ENCODE data around the gene KRTAP10-6.
"Not testable (repeated sequence)": the region's sequence is repeated elsewhere in the genome, so short reads cannot be mapped to it uniquely, and the experiment has no call there.

Gene KRTAP10-6, protein sequence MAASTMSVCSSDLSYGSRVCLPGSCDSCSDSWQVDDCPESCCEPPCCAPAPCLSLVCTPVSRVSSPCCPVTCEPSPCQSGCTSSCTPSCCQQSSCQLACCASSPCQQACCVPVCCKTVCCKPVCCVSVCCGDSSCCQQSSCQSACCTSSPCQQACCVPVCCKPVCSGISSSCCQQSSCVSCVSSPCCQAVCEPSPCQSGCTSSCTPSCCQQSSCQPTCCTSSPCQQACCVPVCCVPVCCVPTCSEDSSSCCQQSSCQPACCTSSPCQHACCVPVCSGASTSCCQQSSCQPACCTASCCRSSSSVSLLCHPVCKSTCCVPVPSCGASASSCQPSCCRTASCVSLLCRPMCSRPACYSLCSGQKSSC

DNA sequence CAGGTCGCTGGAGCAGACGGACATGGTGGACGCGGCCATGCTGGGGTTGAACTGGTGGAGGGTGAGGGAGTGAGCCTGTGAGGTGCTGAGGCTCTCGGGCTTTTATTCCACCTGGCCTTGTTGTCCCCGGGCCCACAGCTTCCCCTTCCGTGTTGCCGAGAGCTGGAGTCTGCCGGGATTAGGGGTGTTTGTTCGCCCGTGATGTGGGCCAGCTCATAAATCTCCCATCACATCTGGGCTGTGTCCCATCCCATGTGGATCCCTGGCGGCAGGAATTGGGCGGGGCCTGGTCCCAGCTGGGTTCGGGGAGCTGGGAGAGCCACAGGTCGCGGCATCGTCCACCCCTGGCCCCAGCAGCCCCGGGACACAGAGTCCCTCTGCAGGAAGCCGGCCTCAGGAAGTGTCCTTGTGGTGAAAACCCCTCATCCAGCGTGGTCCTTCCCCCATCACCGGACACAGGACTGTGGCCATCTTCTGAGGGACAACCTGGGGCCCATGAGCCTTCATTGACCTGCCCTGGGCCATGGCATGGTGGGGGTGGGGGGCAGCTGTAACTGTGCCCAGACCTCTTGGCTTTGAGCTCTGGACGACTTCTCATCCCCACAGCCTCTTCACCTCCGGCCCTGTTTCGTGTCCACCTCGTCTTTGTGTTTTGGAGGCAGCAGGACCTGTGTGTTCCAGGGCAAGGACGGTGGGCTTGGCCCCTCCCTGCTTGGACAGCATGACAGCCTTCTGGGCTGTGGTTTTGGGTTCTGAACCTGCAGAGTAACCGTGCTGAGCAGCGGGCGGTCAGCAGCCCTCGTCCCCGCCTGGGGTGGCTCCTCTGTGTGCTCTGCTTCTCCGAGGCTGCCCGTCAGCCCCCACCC is at the start of gene KRTAP10-6:
TSS of gene KRTAP10-6 (minus strand) at position 60 of the 866 bp plus-strand sequence. CDS start at position 39, 21 bp downstream.
- no peak for DNase-seq

DNA sequence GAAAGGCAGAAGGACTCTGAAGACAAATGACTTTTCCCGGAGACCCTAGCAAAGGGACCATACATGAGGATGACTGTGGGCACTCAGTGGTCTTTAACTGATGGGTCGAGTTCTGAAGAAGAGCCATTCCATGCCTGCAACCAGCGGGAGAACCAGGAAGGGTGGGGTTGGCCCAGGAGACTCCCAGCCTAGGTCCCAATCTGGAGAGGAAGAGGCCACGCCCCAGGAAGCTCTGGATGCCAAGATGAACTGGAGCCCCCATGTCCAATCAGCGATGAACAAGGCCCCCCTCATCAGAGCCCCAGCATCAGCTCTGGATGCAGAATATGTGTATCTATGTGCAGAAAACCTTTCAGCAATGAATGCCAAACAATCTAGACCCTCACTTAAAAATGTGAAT is 48.5 kb upstream of the KRTAP10-6 start:
- DNase-seq: no peak

DNA sequence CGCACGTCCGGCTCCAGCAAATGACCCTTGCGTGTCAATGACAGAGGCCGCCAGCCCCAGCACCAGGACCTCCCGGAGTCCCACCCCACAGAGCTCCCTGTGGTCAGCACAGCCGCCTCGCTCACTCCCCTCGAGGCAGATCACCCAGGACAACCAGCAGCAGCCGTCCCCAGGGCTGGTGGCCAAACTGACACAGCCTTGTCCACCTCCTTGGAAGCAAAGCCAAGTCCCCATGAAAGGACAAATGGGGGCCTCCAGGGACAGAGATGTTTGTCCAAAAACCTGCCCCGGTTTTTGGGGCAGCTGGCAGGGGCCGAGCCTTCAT is 47.0 kb upstream of the KRTAP10-6 start:
- DNase-seq: no peak

DNA sequence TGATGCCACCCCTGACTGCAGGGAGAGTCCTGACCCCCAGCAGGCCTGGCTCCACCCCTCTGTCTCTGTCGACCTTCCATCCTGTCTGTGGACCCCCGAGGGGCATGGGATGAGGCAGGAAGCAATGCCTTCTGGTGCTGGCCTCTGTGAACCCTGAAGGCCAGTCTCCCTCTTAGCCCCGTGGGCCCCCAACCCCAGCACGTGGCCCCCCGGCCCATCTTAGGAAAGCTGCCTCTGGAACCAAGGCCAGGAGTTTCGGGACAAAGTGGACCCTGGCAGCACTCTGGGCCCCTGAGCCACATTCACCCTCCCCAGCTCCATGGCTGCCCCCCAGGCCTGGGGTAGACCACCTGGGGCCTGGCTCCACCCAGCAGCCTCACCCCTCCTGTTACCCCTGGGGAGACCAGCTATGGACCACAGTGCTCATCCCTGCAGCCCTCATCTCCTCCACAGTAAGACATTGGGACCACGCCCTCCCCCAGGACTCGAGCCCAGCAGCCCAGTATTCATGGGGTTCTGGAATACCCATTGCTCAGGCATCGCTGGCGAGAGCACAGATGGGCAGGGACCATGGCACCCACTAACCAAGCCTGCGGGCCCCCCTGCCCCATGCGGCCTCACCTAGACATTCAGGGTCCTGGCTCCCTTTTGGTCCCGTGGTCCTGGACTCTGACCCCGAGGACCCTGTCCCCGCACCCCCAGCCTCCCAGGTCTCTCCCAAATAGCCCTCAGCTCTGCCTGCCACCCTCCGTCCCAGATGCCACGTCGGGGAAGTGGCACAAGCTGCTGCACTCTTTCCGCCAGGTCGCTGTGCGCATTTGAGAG is 46.4 kb upstream of the KRTAP10-6 start:
- DNase-seq: not testable (repeated sequence)

DNA sequence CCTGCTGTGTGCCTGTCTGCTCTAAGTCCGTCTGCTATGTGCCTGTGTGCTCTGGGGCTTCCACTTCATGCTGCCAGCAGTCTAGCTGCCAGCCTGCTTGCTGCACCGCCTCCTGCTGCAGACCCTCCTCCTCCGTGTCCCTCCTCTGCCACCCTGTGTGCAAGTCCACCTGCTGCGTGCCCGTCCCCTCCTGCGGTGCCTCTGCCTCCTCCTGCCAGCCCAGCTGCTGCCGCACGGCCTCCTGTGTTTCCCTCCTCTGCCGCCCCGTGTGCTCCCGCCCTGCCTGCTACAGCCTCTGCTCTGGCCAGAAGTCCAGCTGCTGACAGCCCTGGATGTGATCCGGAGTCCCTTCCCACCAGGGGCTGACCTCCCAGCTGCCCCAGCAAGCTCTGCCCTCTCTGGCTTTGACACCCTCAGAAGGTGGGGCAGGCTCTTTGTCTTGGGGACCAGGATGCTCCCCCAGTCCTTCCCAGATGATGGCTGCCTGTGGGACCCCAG is 45.6 kb upstream of the KRTAP10-6 start:
- DNase-seq: not testable (repeated sequence)

DNA sequence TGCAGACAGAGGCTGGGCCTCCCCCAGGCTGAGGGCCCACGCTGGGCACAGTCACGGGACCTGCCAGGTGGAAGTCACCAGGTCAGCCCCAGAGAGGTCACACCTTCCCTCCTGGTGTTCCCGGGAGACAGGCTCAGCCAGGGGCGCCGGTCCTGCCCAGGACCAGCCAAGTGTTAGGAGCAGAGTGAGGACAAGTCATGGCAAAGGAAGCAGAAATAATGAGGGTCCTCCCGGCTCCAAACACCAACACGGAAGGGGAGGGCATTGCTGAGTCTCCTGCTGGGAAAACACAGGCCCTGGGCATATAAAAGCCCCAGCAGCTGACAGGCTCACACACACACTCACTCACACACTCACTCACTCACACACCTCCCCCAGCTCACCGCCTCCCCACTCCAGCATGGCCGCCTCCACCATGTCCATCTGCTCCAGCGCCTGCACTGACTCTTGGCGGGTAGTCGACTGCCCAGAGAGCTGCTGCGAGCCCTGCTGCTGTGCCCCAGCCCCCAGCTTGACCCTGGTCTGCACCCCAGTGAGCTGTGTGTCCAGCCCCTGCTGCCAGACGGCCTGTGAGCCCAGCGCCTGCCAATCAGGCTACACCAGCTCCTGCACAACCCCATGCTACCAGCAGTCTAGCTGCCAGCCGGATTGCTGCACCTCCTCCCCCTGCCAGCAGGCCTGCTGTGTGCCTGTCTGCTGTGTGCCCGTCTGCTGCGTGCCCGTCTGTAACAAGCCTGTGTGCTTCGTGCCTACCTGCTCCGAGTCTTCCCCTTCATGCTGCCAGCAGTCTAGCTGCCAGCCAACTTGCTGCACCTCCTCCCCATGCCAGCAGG is 44.9 kb upstream of the KRTAP10-6 start, which contains the start of gene KRTAP10-10:
TSS of gene KRTAP10-10 (plus strand) at position 339 of the 833 bp plus-strand sequence. CDS start at position 401, 62 bp downstream.
- peak in 1 of 14 donors; percentile 62 for DNase-seq

DNA sequence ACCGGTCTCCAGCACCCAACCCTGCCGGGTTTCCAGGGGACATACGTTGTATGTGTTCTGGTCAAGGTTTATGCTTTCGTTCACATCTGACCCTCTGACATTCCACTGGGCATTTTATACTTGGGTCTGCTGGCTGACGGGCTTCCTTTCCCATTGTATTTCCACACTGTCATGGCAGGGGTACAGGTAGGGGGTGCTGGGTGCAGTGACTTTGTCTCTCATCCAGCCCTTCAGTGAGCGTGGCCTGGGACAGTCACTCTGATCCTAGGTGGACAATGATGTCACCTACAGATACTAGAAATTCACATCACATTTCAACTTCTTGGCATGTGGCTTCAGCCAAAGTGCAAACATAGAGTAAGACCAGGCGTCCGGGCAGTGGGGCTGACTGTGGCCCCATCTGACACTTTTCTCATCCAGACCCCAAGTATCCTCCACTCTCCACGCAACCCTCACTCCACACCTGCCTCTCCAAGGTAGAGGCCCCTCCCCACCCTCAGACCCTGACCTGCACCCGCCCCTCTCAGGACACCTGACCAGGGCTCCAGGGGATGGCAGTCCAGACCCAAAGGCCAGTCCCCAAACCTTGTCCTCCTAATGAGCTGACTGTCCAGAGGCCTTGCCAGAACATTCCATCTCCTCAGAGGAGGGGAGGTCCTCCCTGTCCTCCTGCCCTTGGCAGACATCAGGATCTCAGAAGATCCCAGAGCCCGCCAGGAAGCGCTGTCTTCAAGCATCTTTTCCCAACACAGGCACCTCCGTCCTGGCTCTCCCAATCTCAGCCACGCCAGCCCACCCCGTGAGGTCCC is 44.1 kb upstream of the KRTAP10-6 start:
- no peak for DNase-seq

DNA sequence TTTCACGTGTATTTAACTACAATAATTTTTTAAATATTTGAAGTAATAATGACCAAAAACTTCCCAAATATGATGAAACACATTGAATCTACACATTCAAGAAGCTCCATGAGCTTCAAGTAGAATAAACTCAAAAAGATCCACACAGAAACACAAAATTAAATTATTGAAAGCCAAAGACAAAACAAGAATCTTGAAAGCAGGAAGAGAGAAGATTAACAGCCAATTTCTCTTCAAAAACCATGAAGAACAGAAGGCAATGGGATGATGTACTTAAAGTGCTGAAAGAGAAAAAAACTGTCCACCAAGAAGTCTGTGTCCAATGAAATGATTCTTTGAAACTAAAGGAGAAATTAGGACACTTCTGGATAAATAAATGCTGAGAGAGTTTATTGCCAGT is 39.8 kb upstream of the KRTAP10-6 start:
- no peak for DNase-seq

DNA sequence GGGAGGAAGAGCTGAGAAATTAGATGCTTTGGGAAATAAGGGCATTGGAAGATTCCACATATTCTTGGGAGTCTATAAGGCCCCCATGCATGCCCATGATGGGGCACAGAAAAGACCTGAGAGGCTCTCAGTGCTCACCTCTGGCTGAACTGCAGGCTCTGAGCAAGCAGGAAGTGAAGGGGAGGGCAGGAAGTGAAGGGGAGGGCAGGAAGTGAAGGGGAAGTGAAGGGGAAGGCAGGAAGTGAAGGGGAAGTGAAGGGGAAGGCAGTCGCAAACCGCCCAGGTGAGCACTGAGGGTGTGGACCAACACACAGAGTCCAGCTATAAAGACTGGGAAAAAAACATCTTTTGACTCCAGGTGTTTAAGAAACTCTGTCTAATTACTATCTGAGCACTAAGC is 38.1 kb upstream of the KRTAP10-6 start:
- DNase-seq: no peak

DNA sequence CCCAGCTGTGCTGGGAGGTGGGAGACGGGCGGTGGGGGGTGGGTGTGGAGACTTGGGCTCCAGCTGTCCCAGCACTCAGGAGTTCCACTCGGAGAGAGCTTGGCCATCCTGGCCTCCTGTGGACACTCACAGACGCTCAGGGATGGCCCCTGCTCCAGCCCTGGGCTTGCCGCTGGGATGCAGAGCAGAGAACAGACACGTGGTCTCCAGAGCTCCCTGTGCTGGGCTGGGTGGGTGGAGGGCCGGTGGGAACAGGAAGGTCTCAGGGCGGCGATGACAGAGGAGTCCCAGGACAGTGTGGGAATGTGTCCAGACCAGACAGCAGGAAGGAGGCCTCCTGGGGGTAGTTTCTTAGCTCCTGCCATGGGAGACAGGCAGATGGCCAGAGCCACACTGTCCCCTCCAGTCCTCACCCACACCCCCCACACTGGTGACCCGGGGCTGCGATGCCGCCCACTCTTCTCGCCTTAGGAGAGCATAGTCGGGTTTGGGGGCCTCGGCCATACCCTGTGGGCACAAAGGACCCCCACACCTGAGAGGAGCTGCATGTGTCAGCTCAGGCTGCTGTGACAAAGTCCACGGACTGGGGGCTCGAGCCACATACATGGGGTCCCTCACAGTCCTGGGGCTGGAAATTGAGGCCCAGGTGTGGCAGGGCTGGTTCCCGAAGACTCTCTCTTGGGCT is 36.5 kb upstream of the KRTAP10-6 start:
- DNase-seq: no peak

DNA sequence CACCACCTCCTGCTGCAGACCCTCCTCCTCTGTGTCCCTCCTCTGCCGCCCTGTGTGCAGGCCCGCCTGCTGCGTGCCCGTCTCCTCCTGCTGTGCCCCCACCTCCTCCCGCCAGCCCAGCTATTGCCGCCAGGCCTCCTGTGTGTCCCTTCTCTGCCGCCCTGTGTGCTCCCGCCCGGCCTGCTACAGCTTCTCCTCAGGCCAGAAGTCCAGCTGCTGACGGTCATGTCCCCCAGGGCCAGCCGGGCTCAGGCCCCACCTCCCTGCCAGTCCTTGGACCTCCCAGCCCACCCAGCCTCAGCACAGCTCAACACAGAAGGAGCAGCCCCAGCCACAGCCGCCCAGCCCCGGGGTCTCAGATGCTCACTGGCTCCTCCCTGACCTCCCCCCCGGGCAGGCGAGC is 35.5 kb upstream of the KRTAP10-6 start:
- not testable (repeated sequence) for DNase-seq

DNA sequence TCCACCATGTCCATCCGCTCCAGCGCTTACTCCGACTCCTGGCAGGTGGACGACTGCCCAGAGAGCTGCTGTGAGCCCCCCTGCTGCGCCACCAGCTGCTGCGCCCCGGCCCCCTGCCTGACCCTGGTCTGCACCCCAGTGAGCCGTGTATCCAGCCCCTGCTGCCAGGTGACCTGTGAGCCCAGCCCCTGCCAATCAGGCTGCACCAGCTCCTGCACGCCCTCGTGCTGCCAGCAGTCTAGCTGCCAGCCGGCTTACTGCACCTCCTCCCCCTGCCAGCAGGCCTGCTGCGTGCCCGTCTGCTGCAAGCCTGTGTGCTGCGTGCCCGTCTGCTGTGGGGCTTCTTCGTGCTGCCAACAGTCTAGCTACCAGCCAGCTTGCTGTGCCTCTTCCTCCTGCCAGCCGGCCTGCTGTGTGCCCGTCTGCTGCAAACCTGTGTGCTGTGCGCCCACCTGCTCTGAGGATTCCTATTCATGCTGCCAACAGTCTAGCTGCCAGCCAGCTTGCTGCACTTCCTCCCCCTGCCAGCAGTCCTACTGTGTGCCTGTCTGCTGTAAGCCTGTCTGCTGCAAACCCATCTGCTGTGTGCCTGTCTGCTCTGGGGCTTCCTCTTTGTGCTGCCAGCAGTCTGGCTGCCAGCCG is 35.0 kb upstream of the KRTAP10-6 start:
- not testable (repeated sequence) for DNase-seq

DNA sequence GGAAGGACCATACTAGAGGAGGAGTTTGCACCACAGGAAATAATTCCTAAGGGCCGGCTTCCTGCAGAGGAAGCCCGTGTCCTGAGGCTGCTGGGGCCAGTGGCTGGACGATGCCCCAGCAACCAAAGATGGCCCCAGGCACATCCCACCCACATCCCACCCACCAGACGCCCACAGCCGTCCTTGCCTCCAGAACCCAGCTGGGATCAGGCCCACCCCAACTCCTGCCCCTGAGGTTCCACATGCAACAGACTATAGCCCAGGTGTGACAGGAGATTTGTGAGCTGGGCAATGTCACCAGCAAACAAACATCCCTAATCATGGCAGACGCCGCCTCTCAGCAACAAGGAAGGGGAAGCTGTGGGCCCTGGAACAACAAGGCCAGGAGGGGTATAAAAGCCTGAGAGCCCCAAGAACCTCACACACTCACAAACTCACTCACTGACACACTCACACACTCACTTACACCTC is 34.4 kb upstream of the KRTAP10-6 start, which contains the start of gene KRTAP10-9:
TSS of gene KRTAP10-9 (plus strand) at position 421 of the 471 bp plus-strand sequence. CDS start 79 bp downstream, outside the sequence.
- DNase-seq: no peak

DNA sequence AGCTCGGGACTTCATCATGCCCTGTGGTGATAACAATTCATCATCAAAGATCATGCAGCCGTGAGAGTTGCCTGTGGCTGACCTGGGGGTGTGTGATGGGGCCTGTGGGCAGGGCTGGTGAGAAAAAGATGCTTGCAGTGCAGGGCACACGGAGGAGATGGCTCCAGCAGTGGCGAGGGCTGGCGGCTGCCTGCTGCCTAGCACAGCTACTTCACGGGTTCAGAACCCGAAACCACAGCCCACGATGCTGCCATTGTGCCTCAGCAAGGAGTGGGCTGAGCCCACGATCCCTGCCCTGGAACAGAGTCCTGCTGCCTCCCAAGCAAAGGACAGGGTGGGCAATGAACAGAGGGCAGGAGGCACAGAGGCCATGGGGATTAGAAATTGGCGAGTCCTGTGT is 34.0 kb upstream of the KRTAP10-6 start:
- DNase-seq: no peak

DNA sequence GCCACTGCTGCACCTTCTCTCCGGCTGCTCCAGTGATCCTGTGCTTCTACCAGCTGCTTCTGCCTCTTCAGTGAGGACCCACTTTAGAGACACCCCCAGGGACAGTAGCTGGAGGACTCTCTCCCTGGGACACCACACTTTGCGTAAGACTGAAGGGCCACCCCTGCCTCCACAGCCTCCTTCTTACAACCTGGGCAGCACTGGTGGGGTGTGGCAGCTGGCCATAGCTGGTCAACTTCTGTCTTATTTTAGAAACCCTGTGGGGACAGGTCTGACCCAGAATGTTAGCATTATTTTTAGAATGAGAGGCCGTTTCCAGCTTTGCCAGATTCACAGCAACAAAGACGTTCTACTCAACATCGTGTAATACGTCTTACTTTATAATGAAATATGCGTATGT is 33.5 kb upstream of the KRTAP10-6 start:
- DNase-seq: no peak

DNA sequence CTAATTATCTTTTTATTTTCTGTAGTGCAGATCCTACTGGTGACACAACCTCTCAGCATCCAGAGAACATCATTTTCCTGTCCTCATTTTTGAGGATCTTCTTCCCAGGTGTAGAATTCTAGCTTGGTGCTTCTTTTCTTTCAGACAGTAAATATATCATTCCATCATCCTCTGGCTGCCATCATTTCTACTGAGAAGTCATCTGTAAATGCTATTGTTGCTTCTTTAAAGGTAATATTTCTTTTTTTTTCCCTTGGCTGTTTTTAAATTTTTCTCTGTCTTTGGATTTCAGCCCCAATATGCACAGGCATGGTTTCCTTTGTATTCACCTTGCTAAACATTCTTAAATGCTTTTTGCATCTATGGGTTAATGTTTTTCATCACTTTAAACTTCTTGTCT is 31.3 kb upstream of the KRTAP10-6 start:
- DNase-seq: no peak

DNA sequence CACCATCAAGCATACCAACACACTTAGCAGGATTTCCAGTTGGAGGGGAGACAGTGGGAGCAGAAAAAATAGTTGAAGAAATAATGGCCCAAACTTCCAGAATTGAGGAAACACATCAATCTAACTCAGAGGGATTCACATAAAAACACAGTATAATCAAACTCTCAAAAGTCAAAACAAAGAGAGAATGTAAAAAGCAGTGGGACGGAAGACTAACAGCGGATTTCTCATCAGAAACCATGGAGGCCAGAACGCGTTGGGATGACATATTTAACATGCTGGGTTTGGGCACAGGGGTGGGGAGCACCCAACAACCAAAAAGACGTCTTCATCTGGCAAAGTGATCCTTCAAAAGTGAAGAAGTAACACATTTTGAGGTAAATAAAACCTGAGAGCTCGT is 27.6 kb upstream of the KRTAP10-6 start:
- DNase-seq: no peak

DNA sequence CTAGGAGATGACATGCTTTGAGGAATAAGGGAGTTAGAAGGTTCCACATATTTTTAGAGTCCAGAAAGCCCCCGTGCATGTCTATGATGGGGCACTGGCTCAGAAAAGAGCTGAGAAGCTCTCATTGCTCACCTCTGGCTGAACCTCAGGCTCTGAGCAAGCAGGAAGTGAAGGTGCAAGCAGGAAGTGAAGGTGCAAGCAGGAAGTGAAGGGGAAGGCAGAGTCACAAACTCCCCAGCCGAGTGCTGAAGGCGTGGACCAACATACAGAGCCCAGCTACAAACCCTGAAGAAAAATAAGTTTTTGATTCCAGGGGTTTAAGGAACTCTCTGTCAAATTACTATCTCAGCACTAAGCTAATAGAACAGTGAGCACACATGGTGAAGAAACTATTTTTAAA is 26.6 kb upstream of the KRTAP10-6 start:
- DNase-seq: no peak

DNA sequence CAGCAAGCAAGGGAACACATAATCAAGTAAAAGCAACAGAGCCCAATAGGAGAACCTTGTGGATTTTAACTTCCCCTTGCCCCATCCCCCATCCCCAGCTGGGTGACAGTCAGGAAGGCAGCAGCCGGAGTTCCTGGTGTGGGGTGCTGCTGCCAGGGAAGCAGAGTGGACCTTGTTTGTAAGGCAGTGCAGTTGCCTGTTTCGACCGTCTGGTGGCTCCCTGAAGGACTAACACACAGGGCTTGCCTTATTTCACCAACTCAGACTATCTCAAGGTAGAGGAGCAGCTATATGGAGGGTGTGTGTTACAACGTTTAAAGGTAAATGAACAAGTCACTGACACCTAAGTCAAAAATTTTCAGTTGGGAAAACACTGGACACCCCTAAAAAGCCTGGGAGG is 26.2 kb upstream of the KRTAP10-6 start:
- DNase-seq: no peak
